Panc1 (cell line): ENCODE data around the gene CALM1. TPM values are rescaled to one million over a fixed set of nuclear protein-coding genes. Genes with fewer than 3 reads are reported as not detected.

Experiments used
- ATAC-seq: fragments of 200-7000 bp; cut with Tn5 transposase; 2 replicates; pipeline ENCODE4 v1.9.1; 2020; ENCODE audit warnings: mild to moderate bottlenecking, moderate library complexity
- BruUV-seq: library from RNA; stranded (reverse); fragments of 400-500 nt; replicated peaks from 2 replicates; lab custom pipeline; 2021; lab: Mats Ljungman, UMichigan
- CTCF ChIA-PET: fragments of 300-600 bp; sonication (Branson Sonifier 250); formaldehyde crosslinking; loops from one replicate; lab custom pipeline; 2022; ENCODE audit warnings: antibody characterized with exemption; lab: Charles Lee
- POLR2A ChIA-PET: fragments of 300-600 bp; sonication (Branson Sonifier 250); formaldehyde crosslinking; loops from one replicate; lab custom pipeline; 2022; ENCODE audit warnings: antibody characterized with exemption; lab: Charles Lee
- DNase-seq: peaks from one replicate; pipeline ENCODE4 v3.0.0-alpha.2; 2010; ENCODE audit warnings: low read depth, low spot score
- H3K27ac ChIP-seq: 2 replicates; pipeline ENCODE4 v1.5.1; 2011; ENCODE audit warnings: mild to moderate bottlenecking, low read length, inconsistent platforms
- H3K27me3 ChIP-seq: fragments of 200-500 bp; sonication (Bioruptor generic); 2 replicates; pipeline ENCODE4 v1.6.0; 2014; ENCODE audit warnings: low read length, inconsistent platforms; ENCODE audit not compliant: control insufficient read depth, insufficient read depth
- H3K36me3 ChIP-seq: fragments of 200-500 bp; sonication (Bioruptor generic); 2 replicates; pipeline ENCODE4 v1.5.1; 2014; ENCODE audit warnings: inconsistent platforms, mild to moderate bottlenecking, low read length, moderate library complexity; ENCODE audit not compliant: control insufficient read depth, insufficient read depth
- H3K4me1 ChIP-seq: 2 replicates; pipeline ENCODE4 v1.5.1; 2011; ENCODE audit warnings: inconsistent platforms, mild to moderate bottlenecking, low read length, moderate library complexity; ENCODE audit not compliant: control insufficient read depth, insufficient read depth
- H3K4me3 ChIP-seq, 2 experiments: 2 replicates each; pipeline ENCODE4 v1.5.1; 2011 to 2012; ENCODE audit warnings: low read depth in 2 of 2, low read length in 2 of 2, mild to moderate bottlenecking in 2 of 2, inconsistent platforms in 1 of 2, moderate library complexity in 1 of 2
- H3K9me3 ChIP-seq: fragments of 200-500 bp; sonication (Bioruptor generic); 2 replicates; pipeline ENCODE4 v1.5.1; 2014; ENCODE audit warnings: low read depth, mild to moderate bottlenecking, inconsistent platforms, low read length, moderate library complexity; ENCODE audit not compliant: control insufficient read depth, insufficient read depth
- CTCF ChIP-seq: fragments of 450-650 bp; IDR thresholded peaks from 2 replicates; pipeline ENCODE4 v1.5.1; 2017; ENCODE audit warnings: mild to moderate bottlenecking
- POLR2AphosphoS5 ChIP-seq: IDR thresholded peaks from 2 replicates; pipeline ENCODE4 v1.6.1; 2012; ENCODE audit warnings: mild to moderate bottlenecking, low read depth, low read length, moderate library complexity
- REST ChIP-seq, 2 experiments: IDR thresholded peaks; 2 replicates each; pipeline ENCODE4 v1.6.1; 2011 to 2012; ENCODE audit warnings: low read depth in 2 of 2, control low read depth in 1 of 2, low read length in 1 of 2, mild to moderate bottlenecking in 1 of 2, moderate library complexity in 1 of 2; ENCODE audit not compliant: insufficient read depth in 1 of 2
- SIN3A ChIP-seq: IDR thresholded peaks from 2 replicates; pipeline ENCODE4 v1.6.1; 2012; ENCODE audit warnings: low read depth, mild to moderate bottlenecking, low read length, moderate library complexity, borderline replicate concordance; ENCODE audit not compliant: insufficient read depth
- TCF7L2 ChIP-seq: IDR thresholded peaks from 2 replicates; pipeline ENCODE4 v1.6.1; 2011; ENCODE audit warnings: mild to moderate bottlenecking, low read depth, low read length, inconsistent platforms
- in situ Hi-C: cut with HindIII; loops from 2 replicates; pipeline ENCODE4 v1.10.0; 2016; ENCODE audit warnings: low sequenced_read_pairs, low pct_unique_long_range_greater_than_20kb
- intact Hi-C: fragments of 100-400 bp; cut with micrococcal nuclease; formaldehyde crosslinking; loops from one replicate; pipeline ENCODE4 v1.10.0; 2022; ENCODE audit not compliant: unreplicated experiment
- total RNA-seq: library from RNA; stranded (reverse); gene quantifications from one replicate; pipeline ENCODE4 v1.2.1, GENCODE V29; 2021; ENCODE audit not compliant: unreplicated experiment

Gene CALM1
- total RNA-seq, 1 experiment from 2014 or later, result 182 TPM

- CTCF ChIA-PET, result no interaction called here
- POLR2A ChIA-PET, result no interaction called here
- Histone ChIP-seq H3K4me1 (no peaks in the 10 kb centered on the region), H3K9me3 (no peaks in the 10 kb centered on the region), H3K4me3 (no peak overlapping the region), H3K27ac (no peak overlapping the region), H3K27me3 (no peaks in the 10 kb centered on the region), H3K36me3 (no peaks in the 10 kb centered on the region)
- ATAC-seq, result no peak
- TF ChIP-seq TCF7L2 (no peak), SIN3A (no peak), REST (IDR thresholded peaks at IDR 0.05; ENCODE audit: insufficient read depth in 1 of 2, low read depth in 2 of 2, low read length in 1 of 2) (no peak), POLR2AphosphoS5 (no peak), CTCF (no peak)
- no TSS peak for BruUV-seq
- in situ Hi-C loops, result no loop called here
- no peak for DNase-seq
- intact Hi-C loops, result no loop called here
Observed at GRCh38 chr14:90427848-90428426, 31.1 kb downstream of the CALM1 start.

- no peak for TF ChIP-seq POLR2AphosphoS5
- TF ChIP-seq REST (IDR thresholded peaks at IDR 0.05; ENCODE audit: insufficient read depth in 1 of 2, low read depth in 2 of 2, low read length in 1 of 2), result no peak
- TF ChIP-seq CTCF, result no peak
- TF ChIP-seq SIN3A, result no peak
- TF ChIP-seq TCF7L2, result no peak
- H3K27me3 ChIP-seq, result no peaks in the 10 kb centered on the region
- in situ Hi-C loops (no loop called here), intact Hi-C loops (no loop called here)
- no peaks in the 10 kb centered on the region for H3K36me3 ChIP-seq
- BruUV-seq, result no TSS peak
- H3K9me3 ChIP-seq, result no peaks in the 10 kb centered on the region
- no peak overlapping the region for H3K4me3 ChIP-seq
- ChIA-PET CTCF (no interaction called here), POLR2A (no interaction called here)
- H3K27ac ChIP-seq, result no peak overlapping the region
- ATAC-seq (no peak), DNase-seq (no peak)
- no peaks in the 10 kb centered on the region for H3K4me1 ChIP-seq
Observed at GRCh38 chr14:90428676-90429075, 31.8 kb downstream of the CALM1 start.
